DMS53 (cell line): Measurements from ENCODE around the gene ATPAF2.
A peak's percentile ranks its signal among the peaks of the same experiment; 100 is the strongest.

Experiments used
- DNase-seq: peaks from one replicate; lab custom pipeline; 2025; lab: John Stamatoyannopoulos, UW

ATPAF2 gene

DNA sequence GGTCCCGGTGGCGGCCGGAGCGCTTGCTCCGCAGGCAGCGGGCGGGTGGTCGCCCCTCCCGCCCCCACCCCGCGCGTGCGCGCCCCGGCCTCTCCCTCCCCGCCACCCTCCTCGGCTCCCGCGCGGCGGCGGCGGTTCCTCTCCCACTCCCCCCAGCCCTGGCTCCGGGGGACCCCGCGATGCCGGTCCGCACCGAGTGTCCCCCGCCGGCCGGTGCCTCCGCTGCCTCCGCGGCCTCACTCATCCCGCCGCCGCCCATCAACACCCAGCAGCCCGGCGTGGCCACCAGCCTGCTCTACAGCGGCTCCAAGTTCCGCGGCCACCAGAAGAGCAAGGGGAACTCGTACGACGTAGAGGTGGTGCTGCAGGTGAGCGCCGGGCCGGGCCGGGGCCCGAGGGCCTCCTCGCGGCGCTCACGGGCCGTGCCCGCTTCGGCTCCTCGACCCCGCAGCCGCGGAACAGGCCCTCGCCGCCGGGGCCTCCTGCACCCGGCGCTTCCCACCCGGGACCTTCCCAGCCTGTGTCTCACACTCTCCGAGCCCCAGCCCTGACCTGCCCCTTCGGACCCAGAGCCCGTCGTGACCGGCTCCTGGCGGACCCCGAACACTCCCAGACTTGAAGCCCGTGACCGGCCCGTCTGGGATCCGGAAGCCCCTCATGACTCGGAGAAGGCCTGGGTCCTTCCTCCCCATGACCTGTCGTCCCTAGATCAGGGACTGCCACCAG is 730 bp upstream of the ATPAF2 start:
- peak; percentile 60 for DNase-seq

DNA sequence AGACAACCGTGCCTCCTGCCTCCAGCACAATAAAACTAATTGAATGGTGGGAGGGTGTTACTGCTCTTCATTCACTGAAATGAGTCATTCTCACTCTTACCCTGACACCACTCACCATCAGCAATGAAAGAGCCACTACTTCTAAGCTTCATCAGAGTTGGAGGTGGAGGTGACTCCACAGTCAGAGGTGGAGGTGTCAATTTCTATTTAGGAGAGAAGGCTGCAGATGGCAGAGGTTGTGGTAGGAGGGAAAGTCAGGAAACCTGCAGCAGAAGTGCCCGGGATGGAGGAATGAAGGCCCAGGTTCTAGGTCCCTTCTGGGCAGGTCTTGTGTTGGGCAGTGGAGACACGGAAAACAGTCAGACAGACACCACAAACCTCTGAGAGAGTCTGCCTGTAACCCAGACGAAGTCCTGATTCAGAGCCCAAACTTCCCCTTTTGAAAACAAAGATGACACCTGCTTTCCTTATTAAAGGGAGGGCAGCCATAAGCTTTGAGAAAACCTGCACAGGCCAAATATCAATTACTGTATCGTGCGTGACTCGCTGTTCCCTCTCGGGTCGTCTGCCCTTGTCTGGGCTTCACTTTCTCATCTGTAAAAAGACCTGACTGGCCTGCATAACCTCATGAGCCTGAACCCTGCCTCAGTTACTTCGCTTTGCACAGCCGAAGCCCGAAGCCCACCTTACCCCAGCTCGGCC is 668 bp downstream of the ATPAF2 start:
- DNase-seq: peak; percentile 36

DNA sequence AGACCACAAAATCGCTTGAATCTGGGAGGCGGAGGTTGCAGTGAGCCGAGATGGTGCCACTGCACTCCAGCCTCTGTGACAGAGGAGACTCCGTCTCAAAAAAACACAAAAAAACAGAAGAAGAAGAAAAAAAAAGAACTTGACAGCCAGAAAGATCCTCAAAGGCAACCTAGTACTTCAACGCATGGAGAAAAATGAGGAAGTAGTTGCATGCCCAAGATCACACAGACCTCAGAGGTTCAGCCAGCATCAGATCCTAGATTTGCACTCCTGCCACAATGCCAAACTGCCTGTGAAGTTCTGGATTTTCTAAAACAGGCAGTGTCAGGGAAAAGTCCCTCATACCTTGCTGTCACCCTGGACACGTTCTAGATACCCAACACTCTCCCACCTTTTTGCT is 1.5 kb downstream of the ATPAF2 start:
- no peak for DNase-seq

DNA sequence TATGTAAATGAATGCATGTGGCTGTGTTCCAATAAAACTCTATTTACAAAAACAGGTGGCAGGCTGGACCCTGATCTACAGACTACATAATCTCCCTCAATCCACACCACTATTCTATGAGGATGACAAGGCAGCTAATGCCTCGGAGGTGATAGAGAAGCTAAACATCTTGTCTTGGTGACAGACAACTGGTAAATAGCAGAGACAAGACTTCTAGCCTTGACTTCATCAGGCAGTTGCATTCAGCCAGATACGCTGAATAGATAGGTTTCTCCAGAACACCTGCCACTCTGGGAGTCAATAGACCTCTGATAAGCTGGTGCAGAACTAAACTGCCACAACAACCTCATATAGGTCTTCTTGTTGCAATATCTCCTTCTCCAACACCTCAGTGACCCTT is 3.3 kb downstream of the ATPAF2 start:
- no peak for DNase-seq

DNA sequence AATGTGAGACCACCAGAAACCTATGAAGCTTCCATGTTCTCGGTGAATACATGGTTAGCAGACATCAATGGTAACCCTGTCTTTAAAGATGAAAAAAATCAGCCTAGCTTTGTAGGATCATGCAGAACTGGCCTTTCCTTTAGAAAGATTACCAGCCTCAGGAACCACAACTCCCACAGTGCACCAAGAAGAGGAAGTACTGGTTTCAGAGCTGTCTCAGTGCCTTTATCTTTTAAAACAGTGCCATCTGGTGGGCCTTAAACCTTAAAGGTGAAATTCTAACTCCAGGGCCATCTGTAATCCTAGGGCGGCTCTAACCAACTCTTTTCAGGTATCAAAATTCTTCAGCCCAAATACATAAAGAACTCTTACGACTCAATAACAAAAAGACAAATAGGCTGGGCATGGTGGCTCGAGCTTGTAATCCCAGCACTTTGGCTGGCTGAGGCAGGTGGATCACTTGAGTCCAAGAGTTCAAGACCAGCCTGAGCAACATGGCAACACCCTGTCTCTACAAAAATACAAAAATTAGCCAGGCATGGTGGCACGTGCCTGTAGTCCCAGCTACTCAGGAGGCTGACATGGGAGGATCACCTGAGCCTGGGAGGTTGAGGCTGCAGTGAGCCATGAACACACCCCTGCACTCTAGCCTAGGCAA is 5.4 kb downstream of the ATPAF2 start:
- DNase-seq: peak; percentile 90

GRCh38 chr17:18031955-18032354 is 7.0 kb downstream of the ATPAF2 start:
- DNase-seq: no peak

- DNase-seq: no peak
Observed at GRCh38 chr17:18028952-18029540, 9.9 kb downstream of the ATPAF2 start.

DNA sequence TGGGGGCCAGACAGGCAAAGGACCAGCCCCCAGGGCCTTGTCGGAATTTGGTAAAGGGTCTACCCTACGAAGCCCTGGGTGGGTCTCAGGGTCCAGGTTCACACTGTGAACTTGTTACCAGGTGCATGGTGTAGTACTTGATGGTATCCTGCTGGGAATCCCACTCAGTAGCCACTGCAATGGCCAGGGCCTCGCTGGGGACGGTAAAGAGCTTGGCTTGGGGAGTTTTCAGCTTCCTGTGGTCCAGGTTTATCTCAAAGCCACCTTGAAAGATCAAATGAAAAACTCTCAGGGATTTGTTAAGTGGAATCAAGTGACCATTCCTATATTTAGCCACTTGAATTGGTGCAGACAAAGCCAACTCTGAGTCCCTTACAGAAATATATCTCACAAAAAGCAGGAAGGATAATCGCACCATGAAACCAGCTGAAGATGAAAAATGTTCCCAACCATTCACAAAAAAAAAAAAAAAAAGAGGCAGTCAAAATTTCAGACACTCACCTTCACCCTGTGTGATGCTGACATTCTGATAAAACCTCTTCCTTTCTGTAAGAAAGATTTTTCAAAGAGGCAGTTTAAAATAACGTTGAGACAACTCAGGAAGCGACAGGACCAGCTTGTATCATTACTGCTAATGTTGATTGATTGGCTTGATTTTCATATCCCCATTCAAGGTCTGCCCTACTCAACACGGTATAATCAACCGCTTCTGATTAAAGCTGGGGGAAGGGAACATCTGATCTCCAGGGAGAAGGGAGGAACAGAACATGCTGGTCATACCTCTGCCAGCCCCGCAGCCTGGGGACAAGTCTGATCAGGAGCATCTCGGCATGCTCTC is 10.6 kb downstream of the ATPAF2 start:
- no peak for DNase-seq

- no peak for DNase-seq
Observed at GRCh38 chr17:18027280-18027679, 11.7 kb downstream of the ATPAF2 start.

DNA sequence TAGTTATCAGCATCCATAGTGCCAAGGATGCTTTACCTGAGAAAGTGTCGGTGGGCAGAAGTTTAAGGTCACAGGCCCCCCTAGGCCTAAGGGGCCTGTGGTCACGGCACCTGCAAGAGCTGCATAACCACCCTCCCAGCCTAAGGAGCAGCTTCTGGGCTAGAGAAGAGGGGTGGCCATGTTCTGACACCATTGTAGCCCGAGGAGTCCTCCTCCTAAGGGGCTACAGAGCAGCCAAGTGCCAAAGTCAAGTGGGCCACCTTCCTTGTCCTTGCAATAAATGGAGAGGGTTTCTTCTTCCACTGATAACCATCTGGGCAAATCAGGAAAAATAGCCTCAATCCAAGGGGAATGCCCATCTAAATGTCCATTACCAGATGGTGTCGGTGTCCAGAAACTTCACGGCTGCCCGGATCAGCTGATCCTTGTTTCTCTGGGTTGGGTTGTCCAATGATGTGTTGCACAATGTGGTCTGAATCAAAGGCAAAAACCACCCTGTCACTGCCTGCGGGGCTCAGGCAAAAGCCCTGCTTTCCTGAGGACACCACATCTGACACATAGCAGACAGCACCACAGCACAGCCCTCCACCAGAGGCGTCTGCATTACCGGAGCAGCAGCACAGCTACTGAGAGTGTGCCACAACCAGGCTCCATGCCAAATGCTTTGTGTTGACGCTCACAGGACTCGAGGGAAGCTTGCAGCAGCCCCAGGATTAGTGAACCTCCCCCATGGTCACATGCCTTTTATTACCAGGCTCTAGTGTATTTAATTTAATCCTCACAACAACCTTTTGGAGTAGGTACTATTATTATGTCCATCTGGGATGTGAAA is 12.8 kb downstream of the ATPAF2 start:
- no peak for DNase-seq

DNA sequence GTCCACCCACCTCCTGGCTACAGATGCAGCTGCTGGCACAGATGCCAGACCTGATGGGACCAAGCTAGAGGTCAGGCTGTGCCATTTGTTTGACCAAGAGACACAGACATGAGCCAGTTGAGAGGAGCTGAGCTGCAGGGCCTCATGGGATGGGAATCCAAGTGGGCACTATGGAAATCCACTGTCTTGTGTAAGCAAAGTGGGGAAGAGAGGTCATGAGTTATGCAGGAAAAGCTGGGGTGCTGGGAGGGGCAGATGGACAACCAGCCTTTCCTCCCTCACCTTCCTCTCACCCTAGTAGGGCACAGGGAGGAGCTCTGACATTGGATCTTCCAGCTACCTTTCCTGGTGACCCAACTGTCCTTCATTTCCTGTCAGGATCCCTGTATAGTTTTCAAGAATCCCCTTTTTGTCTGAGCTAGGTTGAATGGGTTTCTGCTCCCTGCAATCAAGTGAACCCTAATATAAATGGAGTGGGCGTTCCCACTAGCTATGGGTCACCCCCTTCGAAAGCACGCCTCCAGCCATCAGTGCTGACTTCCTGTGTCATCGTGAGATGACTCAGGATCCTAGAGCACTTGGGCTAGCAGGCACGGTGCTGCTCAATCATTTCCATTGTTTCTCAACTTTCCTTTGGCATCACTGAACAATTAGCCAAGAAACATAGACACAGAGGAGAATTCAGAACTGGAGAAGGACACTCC is 13.6 kb downstream of the ATPAF2 start:
- DNase-seq: no peak

DNA sequence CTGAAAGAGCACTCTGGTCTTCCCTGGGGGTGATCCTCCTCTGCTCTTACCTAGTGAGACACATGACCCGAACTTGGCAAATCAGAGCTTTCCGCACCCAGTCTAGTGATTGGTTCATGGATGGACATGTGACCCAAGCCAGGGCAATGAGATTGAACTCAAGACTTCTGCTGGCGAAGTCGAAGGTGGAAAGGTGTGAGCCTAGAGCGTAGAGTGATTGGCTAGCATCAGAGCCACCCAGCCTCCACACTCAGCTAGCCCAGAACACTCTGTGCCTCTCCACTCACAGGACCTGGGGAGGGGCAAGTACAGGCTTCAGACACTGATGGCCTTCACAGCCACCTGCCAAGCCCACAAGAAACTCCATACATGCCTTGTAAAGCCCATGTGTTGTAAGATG is 17.6 kb downstream of the ATPAF2 start:
- no peak for DNase-seq

GRCh38 chr17:18020971-18021370 is 18.0 kb downstream of the ATPAF2 start:
- no peak for DNase-seq

DNA sequence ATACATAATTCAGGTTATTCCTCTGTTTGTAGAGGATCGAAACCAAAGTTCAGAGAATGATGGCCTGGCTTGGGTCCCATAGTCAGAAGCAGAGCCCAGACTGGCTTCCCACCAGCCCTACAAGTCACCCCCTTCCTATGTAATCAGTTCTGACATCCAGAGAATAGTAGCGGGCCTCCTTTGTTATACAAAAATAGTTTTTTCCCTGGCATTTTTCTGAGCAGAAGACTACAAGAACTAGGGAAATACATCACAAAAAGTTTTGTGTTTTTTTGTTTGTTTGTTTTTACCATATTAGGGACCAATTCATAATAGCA is 19.2 kb downstream of the ATPAF2 start:
- DNase-seq: no peak

DNA sequence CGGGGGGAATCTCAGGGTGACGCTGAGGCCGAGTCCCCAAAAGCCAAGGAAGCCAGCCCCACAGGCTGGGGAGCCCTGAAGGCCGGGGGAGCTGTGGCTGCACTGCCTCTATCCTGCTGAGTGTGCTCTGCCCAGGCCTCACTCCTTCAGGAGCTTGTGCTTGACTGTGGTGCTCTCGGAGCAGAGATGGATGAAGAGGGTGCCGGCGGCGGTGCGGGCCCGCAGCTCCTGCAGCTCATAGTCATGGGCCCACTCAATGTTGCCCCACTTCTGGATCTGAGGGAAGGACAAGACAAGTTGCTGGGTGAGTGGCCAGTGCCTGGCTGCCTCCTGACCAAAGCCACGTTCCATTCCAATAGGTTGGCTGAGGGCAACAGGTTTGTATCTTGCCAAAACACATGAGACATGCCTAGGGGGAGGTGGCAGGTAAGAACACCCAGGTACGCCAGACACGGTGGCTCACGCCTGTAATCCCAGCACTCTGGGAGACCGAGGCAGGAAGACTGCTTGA is 20.5 kb downstream of the ATPAF2 start:
- DNase-seq: no peak

DNA sequence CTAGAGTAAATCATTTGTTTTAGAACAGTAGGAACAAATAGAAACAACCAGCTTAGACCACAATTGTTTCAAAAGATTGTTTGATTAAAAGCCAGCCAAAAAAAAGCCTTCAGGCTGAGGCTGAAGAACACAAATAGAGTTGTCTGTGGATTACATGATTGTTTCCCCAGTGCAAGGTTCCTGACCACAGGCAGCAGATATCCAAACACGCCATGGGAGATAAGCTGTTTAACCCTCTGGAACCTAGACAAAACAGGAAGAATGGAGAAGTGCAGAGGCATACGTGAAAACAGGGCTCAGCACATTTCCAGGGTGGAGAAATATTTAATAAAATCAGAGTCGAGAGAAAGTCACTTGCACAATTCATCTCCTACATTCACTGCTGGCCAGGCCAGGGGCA is 21.0 kb downstream of the ATPAF2 start:
- DNase-seq: no peak

DNA sequence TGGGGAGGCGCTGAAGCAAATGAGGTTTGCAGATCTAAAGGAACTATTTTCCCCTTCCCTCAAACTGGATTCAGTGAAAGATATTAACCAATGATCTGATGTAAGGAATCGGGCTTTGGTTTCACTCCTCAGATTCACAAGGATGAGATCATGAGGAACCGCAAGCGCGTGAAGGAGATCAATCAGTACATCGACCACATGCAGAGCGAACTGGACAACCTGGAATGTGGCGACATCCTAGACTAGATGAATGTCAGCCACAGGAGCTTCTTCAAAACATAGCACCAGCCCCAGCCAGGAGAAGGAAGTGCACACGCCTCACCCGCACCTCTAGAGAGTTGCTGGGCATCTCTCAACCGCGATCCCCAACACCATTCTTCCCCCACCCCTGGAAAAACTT is 22.5 kb downstream of the ATPAF2 start:
- DNase-seq: no peak

- no peak for DNase-seq
Observed at GRCh38 chr17:18015593-18015992, 23.4 kb downstream of the ATPAF2 start.

- no peak for DNase-seq
Observed at GRCh38 chr17:18014006-18014405, 25.0 kb downstream of the ATPAF2 start.

- DNase-seq: no peak
Observed at GRCh38 chr17:18011286-18011685, 27.7 kb downstream of the ATPAF2 start.
